GM20000 (cell line): ENCODE data around the gene ENPP5.

Experiments used
- DNase-seq: peaks from one replicate; pipeline ENCODE4 v3.0.0; 2012; ENCODE audit warnings: low spot score
- TF ChIP-seq, protein P1 (sequence below): IDR thresholded peaks from 2 replicates; pipeline ENCODE4 v1.5.1; 2012; ENCODE audit warnings: mild to moderate bottlenecking, control low read depth; ENCODE audit errors: extremely low read depth, missing control alignments

Gene ENPP5

DNA sequence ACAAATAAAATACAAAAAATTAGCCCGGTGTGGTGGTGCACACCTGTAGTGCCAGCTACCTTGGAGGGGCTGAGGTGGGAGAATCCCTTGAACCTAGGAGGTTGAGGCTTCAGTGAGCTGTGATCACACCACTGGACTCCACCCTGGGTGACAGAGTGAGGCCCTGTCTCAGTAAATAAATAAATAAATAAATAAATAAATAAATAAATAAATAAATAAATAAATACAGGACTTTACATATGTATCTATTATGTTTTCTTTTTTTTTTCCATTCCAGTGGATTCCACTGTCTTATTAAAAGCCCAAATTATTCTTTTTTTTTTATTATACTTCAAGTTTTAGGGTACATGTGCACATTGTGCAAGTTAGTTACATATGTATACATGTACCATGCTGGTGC lies 41.1 kb upstream of the ENPP5 start:
- TF ChIP-seq, protein P1, sequence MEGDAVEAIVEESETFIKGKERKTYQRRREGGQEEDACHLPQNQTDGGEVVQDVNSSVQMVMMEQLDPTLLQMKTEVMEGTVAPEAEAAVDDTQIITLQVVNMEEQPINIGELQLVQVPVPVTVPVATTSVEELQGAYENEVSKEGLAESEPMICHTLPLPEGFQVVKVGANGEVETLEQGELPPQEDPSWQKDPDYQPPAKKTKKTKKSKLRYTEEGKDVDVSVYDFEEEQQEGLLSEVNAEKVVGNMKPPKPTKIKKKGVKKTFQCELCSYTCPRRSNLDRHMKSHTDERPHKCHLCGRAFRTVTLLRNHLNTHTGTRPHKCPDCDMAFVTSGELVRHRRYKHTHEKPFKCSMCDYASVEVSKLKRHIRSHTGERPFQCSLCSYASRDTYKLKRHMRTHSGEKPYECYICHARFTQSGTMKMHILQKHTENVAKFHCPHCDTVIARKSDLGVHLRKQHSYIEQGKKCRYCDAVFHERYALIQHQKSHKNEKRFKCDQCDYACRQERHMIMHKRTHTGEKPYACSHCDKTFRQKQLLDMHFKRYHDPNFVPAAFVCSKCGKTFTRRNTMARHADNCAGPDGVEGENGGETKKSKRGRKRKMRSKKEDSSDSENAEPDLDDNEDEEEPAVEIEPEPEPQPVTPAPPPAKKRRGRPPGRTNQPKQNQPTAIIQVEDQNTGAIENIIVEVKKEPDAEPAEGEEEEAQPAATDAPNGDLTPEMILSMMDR, result no peak

DNA sequence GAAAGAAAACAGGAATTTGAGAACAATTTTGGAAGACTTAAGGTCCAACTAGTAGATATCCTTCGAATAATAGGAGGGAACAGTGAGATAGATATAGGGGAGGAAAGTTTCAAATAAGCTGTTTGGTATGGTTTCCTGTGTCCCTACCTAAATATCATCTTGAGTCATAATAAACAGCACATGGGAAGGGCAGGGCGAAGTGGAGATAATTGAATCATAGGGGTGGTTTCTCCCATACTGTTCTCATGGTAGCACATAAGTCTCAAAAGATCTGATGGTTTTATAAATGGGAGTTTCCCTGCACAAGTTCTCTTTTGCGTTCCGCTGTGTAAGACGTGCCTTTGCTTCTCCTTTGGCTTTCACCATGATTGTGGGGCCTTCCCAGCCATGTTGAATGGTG lies 39.5 kb upstream of the ENPP5 start:
- TF ChIP-seq, protein P1, result no peak
- DNase-seq, result no peak

More for the DNA sequence above, 41.1 kb upstream of the ENPP5 start:
- DNase-seq, result no peak

DNA sequence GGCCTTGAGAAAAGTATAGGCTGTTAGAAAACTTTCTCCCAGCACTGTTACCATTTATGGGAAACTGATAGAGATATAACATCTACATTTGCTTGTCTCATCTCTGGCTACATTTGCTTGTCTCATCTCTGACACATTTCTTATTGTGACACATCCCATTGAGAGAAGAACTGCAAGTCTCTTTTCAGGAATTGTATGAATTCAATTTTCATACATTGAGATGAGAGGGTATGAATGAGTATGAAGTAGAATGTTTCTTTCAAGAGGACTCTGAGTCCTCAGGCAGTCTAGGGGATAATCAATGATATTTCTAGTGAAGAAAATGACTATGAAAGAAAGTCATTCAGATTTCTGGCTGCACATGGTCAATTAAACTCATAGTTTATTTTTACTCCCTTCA lies 37.5 kb upstream of the ENPP5 start:
- DNase-seq, result no peak
- TF ChIP-seq, protein P1, result no peak

- TF ChIP-seq, protein P1, result no peak
- DNase-seq, result no peak
Observed at GRCh38 chr6:46207174-46207573, 36.4 kb upstream of the ENPP5 start.

DNA sequence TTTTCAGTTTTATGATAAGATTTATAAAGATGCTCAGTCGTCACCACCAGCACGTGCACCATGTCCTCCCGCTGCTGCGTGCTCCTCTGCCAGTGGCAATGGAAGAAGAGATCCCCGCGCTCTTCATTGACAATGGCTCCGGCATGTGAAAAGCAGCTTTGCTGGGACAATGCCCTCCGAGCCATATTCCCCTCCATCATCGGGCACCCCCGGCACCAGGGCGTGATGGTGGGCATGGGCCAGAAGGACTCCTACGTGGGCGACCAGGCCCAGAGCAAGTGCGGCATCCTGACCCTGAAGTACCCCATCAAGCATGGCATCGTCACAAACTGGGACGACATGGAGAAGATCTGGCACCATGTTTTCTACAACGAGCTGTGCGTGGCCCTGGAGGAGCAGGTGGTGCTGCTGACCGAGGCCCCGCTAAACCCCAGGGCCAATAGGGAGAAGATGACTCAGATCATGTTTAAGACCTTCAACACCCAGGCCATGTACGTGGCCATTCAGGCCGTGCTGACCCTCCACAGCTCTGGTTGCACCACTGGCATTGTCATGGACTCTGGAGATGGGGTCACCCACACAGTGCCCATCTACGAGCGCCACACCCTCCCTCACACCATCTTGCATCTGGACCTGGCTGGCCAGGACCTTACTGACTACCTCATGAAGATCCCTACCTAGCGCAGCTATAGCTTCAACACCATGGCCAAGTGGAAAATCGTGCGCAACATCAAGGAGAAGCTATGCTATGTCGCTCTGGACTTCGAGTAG lies 34.3 kb upstream of the ENPP5 start:
- TF ChIP-seq, protein P1, result no peak
- DNase-seq, result no peak

DNA sequence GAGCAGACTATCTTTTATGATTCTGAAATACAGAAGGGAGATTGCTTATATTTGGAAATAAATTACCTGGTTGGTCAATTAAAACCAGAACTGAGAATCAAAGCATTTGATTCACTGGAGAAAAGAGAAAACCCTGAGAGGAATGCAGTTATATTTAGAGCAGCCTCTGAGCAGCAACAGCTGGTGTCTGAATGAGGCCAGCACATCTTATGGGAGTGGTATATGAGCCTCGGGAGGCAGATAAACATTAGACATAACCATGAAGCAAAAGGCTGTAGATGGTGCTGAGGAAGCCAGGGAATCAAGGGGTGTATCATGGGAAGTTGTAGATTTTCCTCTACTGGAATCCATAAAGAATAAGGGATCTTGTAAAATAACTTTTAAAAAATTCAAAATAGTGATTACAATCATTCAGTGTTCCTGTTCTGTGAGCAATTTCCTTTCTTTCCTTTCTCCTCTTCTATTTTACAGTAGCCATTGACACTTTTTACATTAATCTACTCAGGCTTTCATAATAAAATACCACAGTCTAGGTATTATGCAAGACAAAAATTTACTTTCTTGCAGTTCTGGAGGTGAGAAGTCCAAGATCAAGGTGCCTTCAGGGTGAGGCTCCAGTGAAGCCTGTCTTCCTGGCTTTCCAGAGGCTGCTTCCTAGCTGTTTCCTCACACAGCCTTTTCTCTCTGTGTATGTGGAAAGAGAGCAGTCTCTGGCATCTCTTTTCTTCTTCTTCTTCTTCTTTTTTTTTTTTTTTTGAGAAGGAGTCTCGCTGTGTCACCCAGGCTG lies 32.8 kb upstream of the ENPP5 start:
- TF ChIP-seq, protein P1, result no peak
- DNase-seq, result no peak

DNA sequence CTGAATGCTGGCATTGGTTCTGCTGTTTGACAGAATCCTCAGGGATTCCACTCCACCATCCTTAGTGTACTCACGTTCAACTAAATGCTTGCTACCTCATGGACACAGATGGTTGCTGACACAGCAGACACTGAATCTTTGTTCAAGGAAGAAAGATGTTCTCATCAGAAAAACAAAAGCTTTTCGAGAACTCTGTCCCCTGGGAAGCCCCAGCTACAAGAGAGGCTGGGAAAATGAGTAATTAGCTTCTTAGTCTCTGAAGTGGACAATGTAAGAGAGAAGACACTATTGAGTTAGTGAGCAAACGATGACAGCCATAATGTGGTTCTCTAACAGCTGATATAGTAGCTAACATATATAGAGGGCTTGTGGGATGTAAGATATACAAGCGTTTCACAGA lies 30.9 kb upstream of the ENPP5 start:
- no peak for DNase-seq
- TF ChIP-seq, protein P1, result no peak
